ENCODE results near the gene C1orf232.

The C1orf232 gene

GRCh38 chr1:26156285-26157038 lies 12.3 kb downstream of the C1orf232 start (continued):
- TF ChIP-seq, protein P1, sequence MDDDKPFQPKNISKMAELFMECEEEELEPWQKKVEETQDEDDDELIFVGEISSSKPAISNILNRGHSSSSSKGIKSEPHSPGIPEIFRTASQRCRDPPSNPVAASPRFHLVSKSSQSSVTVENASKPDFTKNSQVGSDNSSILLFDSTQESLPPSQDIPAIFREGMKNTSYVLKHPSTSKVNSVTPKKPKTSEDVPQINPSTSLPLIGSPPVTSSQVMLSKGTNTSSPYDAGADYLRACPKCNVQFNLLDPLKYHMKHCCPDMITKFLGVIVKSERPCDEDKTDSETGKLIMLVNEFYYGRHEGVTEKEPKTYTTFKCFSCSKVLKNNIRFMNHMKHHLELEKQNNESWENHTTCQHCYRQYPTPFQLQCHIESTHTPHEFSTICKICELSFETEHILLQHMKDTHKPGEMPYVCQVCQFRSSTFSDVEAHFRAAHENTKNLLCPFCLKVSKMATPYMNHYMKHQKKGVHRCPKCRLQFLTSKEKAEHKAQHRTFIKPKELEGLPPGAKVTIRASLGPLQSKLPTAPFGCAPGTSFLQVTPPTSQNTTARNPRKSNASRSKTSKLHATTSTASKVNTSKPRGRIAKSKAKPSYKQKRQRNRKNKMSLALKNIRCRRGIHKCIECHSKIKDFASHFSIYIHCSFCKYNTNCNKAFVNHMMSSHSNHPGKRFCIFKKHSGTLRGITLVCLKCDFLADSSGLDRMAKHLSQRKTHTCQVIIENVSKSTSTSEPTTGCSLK (tag by site-specific recombination; IDR thresholded peaks at IDR 0.05) = no peak
- TF ChIP-seq ZBTB10 (tag by site-specific recombination; IDR thresholded peaks at IDR 0.05) = 0 out of 2 replicates have a peak, but pooled peaks have one; percentile 17
- peak; percentile 50; the same call in 1 of the 2 replicates for TF ChIP-seq GLIS2 (tag by site-specific recombination; IDR thresholded peaks at IDR 0.05)
- 0 out of 2 replicates have a peak, but pooled peaks have one; percentile 27 for TF ChIP-seq PRDM10 (tag by site-specific recombination; IDR thresholded peaks at IDR 0.05)
- TF ChIP-seq ZNF544 (tag by site-specific recombination; IDR thresholded peaks at IDR 0.05) = no peak
- TF ChIP-seq ZNF341 (tag by site-specific recombination; IDR thresholded peaks at IDR 0.05; ENCODE audit: low read depth) = peak; percentile 76
- TF ChIP-seq ZNF266 (tag by site-specific recombination; IDR thresholded peaks at IDR 0.05; ENCODE audit: low read depth) = no peak

- Histone ChIP-seq H3K27ac (ENCODE audit: extremely low read depth, low read depth, low read length) (no peak overlapping the region), H3K4me1 (ENCODE audit: control insufficient read depth, insufficient read depth, low read length) (no peaks in the 10 kb centered on the region), H3K36me3 (ENCODE audit: control insufficient read depth in 2 of 2, insufficient read depth in 1 of 2, low read length in 2 of 2) (no peaks in the 10 kb centered on the region), H3K4me3 (ENCODE audit: low read depth, low read length) (no peak overlapping the region), H3K9me3 (ENCODE audit: control insufficient read depth, insufficient read depth, low read depth, low read length) (no peaks in the 10 kb centered on the region)
- CTCF ChIA-PET = interaction anchor here (0.6 to 2.7 kb wide), 6 partner anchors 11 to 219 kb away, joined by 3 to 18 read pairs (median 3); partner anchors contain the start of gene ZNF593
- POLR2A ChIA-PET = interaction anchor here (0.7 kb wide), 1 partner anchor 76 kb away, joined by 4 read pairs; no protein-coding TSS in a partner anchor
- TF ChIP-seq FEZF1 (tag by site-specific recombination; IDR thresholded peaks at IDR 0.05) (no peak), ZFHX2 (tag by site-specific recombination; conservative IDR thresholded peaks at IDR 0.05) (no peak), PRDM6 (tag by site-specific recombination; IDR thresholded peaks at IDR 0.05) (no peak), IKZF3 (tag by site-specific recombination; IDR thresholded peaks at IDR 0.05) (0 out of 2 replicates have a peak, but pooled peaks have one; percentile 10), ZNF768 (tag by site-specific recombination; IDR thresholded peaks at IDR 0.05) (0 out of 2 replicates have a peak, but pooled peaks have one; percentile 49)
Observed at GRCh38 chr1:26155370-26156284, 13.1 kb downstream of the C1orf232 start.

All from HEK293 (cell line).